DMS153 (cell line): ENCODE measurements around the gene ZBTB8A.

Source experiments
- DNase-seq: peaks from one replicate; lab custom pipeline; 2025; lab: John Stamatoyannopoulos, UW

The ZBTB8A gene

DNA sequence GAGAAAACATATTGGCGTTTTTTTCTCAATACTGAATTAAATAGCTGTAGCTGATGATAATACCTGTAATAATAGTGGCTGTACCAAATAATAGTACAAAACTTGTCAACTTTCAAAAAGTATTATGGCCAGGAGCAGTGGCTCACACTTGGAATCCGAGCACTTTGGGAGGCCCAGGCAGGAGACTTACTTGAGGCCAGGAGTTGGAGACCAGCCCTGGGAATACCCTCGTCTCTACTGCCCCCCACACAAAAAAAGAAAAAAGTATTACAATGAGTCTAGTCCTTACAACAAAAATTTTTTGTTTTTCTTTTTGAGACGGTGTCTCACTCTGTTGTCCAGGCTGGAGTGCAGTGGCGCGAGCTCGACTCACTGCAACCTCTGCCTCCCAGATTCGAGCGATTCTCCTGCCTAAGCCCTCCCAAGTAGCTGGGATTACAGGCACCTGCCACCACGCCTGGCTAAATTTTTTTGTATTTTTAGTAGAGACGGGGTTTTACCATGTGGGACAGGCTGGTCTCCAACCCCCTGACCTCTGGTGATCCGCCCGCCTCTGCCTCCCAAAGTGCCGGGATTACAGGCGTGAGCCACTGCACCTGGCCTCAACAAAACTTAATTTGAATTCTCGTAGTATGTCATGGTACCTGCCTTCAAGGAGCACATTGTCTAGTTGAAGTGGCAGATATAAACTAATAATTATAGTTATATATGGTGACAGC lies 113.2 kb downstream of the ZBTB8A start:
- no peak for DNase-seq
